IMR-90 (cell line): ENCODE data around the gene HRH3. TPM values are rescaled to one million over a fixed set of nuclear protein-coding genes. Genes with fewer than 3 reads are reported as not detected.

Source experiments
- ATAC-seq: fragments of 200-7000 bp; cut with Tn5 transposase; 2 replicates; pipeline ENCODE4 v1.9.1; 2020; ENCODE audit warnings: low read depth, mild to moderate bottlenecking, moderate library complexity
- BruUV-seq: library from RNA; stranded (reverse); fragments of 400-500 nt; replicated peaks from 2 replicates; lab custom pipeline; 2021; lab: Mats Ljungman, UMichigan
- CTCF ChIA-PET: fragments of 300-600 bp; formaldehyde crosslinking; extraction: SDS; loops from one replicate; lab custom pipeline; 2021; ENCODE audit warnings: antibody characterized with exemption; lab: Yijun Ruan, JAX
- POLR2A ChIA-PET: fragments of 300-600 bp; sonication (Branson Sonifier 250); formaldehyde crosslinking; loops from one replicate; lab custom pipeline; 2022; ENCODE audit warnings: antibody characterized with exemption; ENCODE audit not compliant: unreplicated experiment; lab: Charles Lee
- DNase-seq: peaks from one replicate; pipeline ENCODE4 v3.0.0; 2013
- H2AFZ ChIP-seq: replicated peaks from 2 replicates; pipeline ENCODE3; 2013; ENCODE audit warnings: low read length, mild to moderate bottlenecking; ENCODE audit not compliant: poor library complexity
- H2AK5ac ChIP-seq: 2 replicates; pipeline ENCODE4 v1.6.1; 2013; ENCODE audit warnings: low read depth, low read length, inconsistent platforms
- H2AK9ac ChIP-seq: replicated peaks from 2 replicates; pipeline ENCODE3; 2013; ENCODE audit warnings: mild to moderate bottlenecking, low read depth, low read length, moderate library complexity; ENCODE audit not compliant: poor library complexity
- H2BK120ac ChIP-seq: 2 replicates; pipeline ENCODE4 v1.6.1; 2013; ENCODE audit warnings: low read depth, low read length, inconsistent platforms
- H2BK15ac ChIP-seq: 3 replicates; pipeline ENCODE4 v1.6.1; 2013; ENCODE audit warnings: low read depth, low read length, inconsistent platforms
- H2BK20ac ChIP-seq: 2 replicates; pipeline ENCODE4 v1.6.1; 2013; ENCODE audit warnings: low read depth, mild to moderate bottlenecking, inconsistent platforms, low read length, moderate library complexity
- H2BK5ac ChIP-seq: 2 replicates; pipeline ENCODE4 v1.6.1; 2013; ENCODE audit warnings: mild to moderate bottlenecking, low read depth, low read length, inconsistent platforms; ENCODE audit not compliant: poor library complexity, severe bottlenecking
- H3K14ac ChIP-seq: replicated peaks from 2 replicates; pipeline ENCODE4 v1.6.1; 2013; ENCODE audit warnings: low read depth, low read length, inconsistent platforms
- H3K18ac ChIP-seq: 2 replicates; pipeline ENCODE4 v1.6.1; 2013; ENCODE audit warnings: low read depth, low read length, control low read depth
- H3K23ac ChIP-seq: 2 replicates; pipeline ENCODE4 v1.6.1; 2013; ENCODE audit warnings: low read depth, low read length, inconsistent platforms
- H3K27ac ChIP-seq: 2 replicates; pipeline ENCODE4 v1.5.1; 2013; ENCODE audit warnings: mild to moderate bottlenecking, control low read depth, low read length; ENCODE audit not compliant: insufficient read depth
- H3K27me3 ChIP-seq: 2 replicates; pipeline ENCODE4 v1.6.1; 2013; ENCODE audit warnings: low read length; ENCODE audit not compliant: control insufficient read depth, insufficient read depth
- H3K36me3 ChIP-seq: 2 replicates; pipeline ENCODE4 v1.6.1; 2013; ENCODE audit warnings: low read length, mixed read lengths; ENCODE audit not compliant: control insufficient read depth, insufficient read depth
- H3K4ac ChIP-seq: 2 replicates; pipeline ENCODE4 v1.6.1; 2013; ENCODE audit warnings: low read depth, low read length, inconsistent platforms
- H3K4me1 ChIP-seq: 2 replicates; pipeline ENCODE4 v1.6.1; 2013; ENCODE audit warnings: low read length, mixed read lengths; ENCODE audit not compliant: control insufficient read depth, insufficient read depth
- H3K4me2 ChIP-seq: 2 replicates; pipeline ENCODE4 v1.6.1; 2013; ENCODE audit warnings: low read depth, mild to moderate bottlenecking, control low read depth, low read length, moderate library complexity
- H3K4me3 ChIP-seq: 2 replicates; pipeline ENCODE4 v1.5.1; 2013; ENCODE audit warnings: low read depth, mild to moderate bottlenecking, control low read depth, low read length, moderate library complexity; ENCODE audit not compliant: insufficient read depth
- H3K56ac ChIP-seq: 2 replicates; pipeline ENCODE4 v1.6.1; 2013; ENCODE audit warnings: low read length, inconsistent platforms; ENCODE audit not compliant: insufficient read depth; ENCODE audit errors: extremely low read depth
- H3K79me1 ChIP-seq, 2 experiments: 2 replicates each; pipeline ENCODE4 v1.6.1; 2013; ENCODE audit warnings: low read length in 2 of 2, inconsistent platforms in 1 of 2, low read depth in 1 of 2
- H3K9ac ChIP-seq: 2 replicates; pipeline ENCODE4 v1.6.1; 2013; ENCODE audit warnings: low read depth, low read length, control low read depth
- H3K9me1 ChIP-seq: 2 replicates; pipeline ENCODE4 v1.6.1; 2013; ENCODE audit warnings: low read length, inconsistent platforms; ENCODE audit not compliant: insufficient read depth
- H3K9me3 ChIP-seq: 2 replicates; pipeline ENCODE4 v1.6.1; 2013; ENCODE audit warnings: low read length; ENCODE audit not compliant: control insufficient read depth, insufficient read depth
- H4K20me1 ChIP-seq: 2 replicates; pipeline ENCODE4 v1.6.1; 2013; ENCODE audit warnings: low read length, inconsistent platforms; ENCODE audit not compliant: insufficient read depth
- H4K5ac ChIP-seq: 2 replicates; pipeline ENCODE4 v1.6.1; 2013; ENCODE audit warnings: mild to moderate bottlenecking, low read depth, low read length, control low read depth
- H4K8ac ChIP-seq, 2 experiments: 2 replicates each; pipeline ENCODE4 v1.6.1; 2013; ENCODE audit warnings: low read depth in 2 of 2, low read length in 2 of 2, control low read depth in 1 of 2, inconsistent platforms in 1 of 2
- H4K91ac ChIP-seq: 2 replicates; pipeline ENCODE4 v1.6.1; 2013; ENCODE audit warnings: low read depth, low read length, inconsistent platforms; ENCODE audit not compliant: insufficient read depth
- BHLHE40 ChIP-seq: fragments of 150-350 bp; IDR thresholded peaks from 2 replicates; pipeline ENCODE4 v1.6.1; 2016; ENCODE audit warnings: mild to moderate bottlenecking, low read depth, low read length
- CEBPB ChIP-seq: IDR thresholded peaks from 2 replicates; pipeline ENCODE4 v1.6.1; 2012; ENCODE audit warnings: low read depth, low read length, improper control_type of control experiment
- CHD1 ChIP-seq: IDR thresholded peaks from 2 replicates; pipeline ENCODE4 v1.6.1; 2012; ENCODE audit warnings: low read depth, low read length, improper control_type of control experiment
- CTCF ChIP-seq: conservative IDR thresholded peaks from 2 replicates; pipeline ENCODE4 v1.5.1; 2012; ENCODE audit warnings: mild to moderate bottlenecking, low read depth, low read length, improper control_type of control experiment
- MXI1 ChIP-seq: IDR thresholded peaks from 2 replicates; pipeline ENCODE4 v1.6.1; 2012; ENCODE audit warnings: low read depth, mild to moderate bottlenecking, low read length, moderate library complexity, borderline replicate concordance
- NFE2L2 ChIP-seq: fragments of 150-350 bp; IDR thresholded peaks from 2 replicates; pipeline ENCODE4 v1.6.1; 2016; ENCODE audit warnings: low read depth, mild to moderate bottlenecking, low read length
- RAD21 ChIP-seq: IDR thresholded peaks from 2 replicates; pipeline ENCODE4 v1.6.1; 2012; ENCODE audit warnings: low read length, improper control_type of control experiment
- RFX5 ChIP-seq: IDR thresholded peaks from 2 replicates; pipeline ENCODE4 v1.8.0; 2012; ENCODE audit warnings: low read depth, mild to moderate bottlenecking, low read length, moderate library complexity
- WGBS, 2 experiments: methylation state at CpG; one replicate each; pipeline versions ENCODE4 v1.1.5 to v1.1.7; 2013; ENCODE audit warnings: missing lambda C conversion rate in 2 of 2; ENCODE audit not compliant: insufficient read length in 1 of 2; ENCODE audit errors: extremely low coverage in 2 of 2; 5-methylcytosine and 5-hydroxymethylcytosine counted together
- dilution Hi-C: fragments of 300-500 bp; cut with HindIII; formaldehyde crosslinking; loops from one replicate; pipeline ENCODE4 v1.14.3; 2018; ENCODE audit warnings: low sequenced_read_pairs; ENCODE audit not compliant: unreplicated experiment
- in situ Hi-C: fragments of 300-500 bp; cut with MboI; formaldehyde crosslinking; loops from 3 replicates; pipeline ENCODE4 v1.14.3; 2019; ENCODE audit warnings: low sequenced_read_pairs, inconsistent platforms, mixed read lengths
- intact Hi-C: fragments of 100-400 bp; cut with micrococcal nuclease; formaldehyde crosslinking; loops from 2 replicates; pipeline ENCODE4 v1.10.0; 2022
- polyA plus RNA-seq, 3 experiments: library from polyadenylated mRNA; depleted of rRNA; stranded (reverse); fragments of >200 nt; gene quantifications; 2 replicates each; pipeline ENCODE4 v1.2.3, GENCODE V29; 2012; ENCODE audit warnings: low replicate concordance in 1 of 3
- total RNA-seq: library from RNA; depleted of rRNA; stranded (reverse); fragments of >200 nt; gene quantifications from 2 replicates; pipeline ENCODE4 v1.2.3, GENCODE V29; 2012

The HRH3 gene
- total and polyA plus RNA-seq, 2 of the 4 experiments (the other 2 are of a cell fraction): not detected

- in situ Hi-C loops (no loop called here), intact Hi-C loops (loop anchor here (10.0 kb wide), 1 partner anchor 68 kb away; no protein-coding TSS in a partner anchor), dilution Hi-C loops (no loop called here)
- Histone ChIP-seq H3K9me3 (no peaks in the 10 kb centered on the region), H4K8ac (no peak overlapping the region), H3K9ac (no peak overlapping the region), H3K23ac (no peak overlapping the region), H3K4me2 (no peak overlapping the region), H3K27ac (no peak overlapping the region), H2BK15ac (no peak overlapping the region; the same call in 2 of the 3 replicates), H3K14ac (no peak overlapping the region; the same call in 1 of the 2 replicates), H4K91ac (no peak overlapping the region), H3K4ac (no peak overlapping the region), H3K4me1 (peaks cover 7% of the 10 kb centered on the region), H2AK5ac (no peak overlapping the region), H3K27me3 (no peaks in the 10 kb centered on the region), H2AK9ac (no peak overlapping the region), H3K56ac (no peak overlapping the region), H3K79me1 (peaks cover 27 to 60% of the 10 kb centered on the region in 2 experiments), H2BK20ac (no peak overlapping the region), H2BK120ac (no peak overlapping the region), H3K18ac (no peak overlapping the region), H3K4me3 (no peak overlapping the region), H2BK5ac (no peak overlapping the region), H3K9me1 (peaks cover 8% of the 10 kb centered on the region; the same call in 1 of the 2 replicates), H3K36me3 (peaks cover 10% of the 10 kb centered on the region), H4K20me1 (peaks cover 22% of the 10 kb centered on the region; the same call in 1 of the 2 replicates), H2AFZ (no peak overlapping the region), H4K5ac (no peak overlapping the region)
- BruUV-seq: TSS peak; percentile 9
- WGBS, 2 experiments: no CpG with 5 or more reads among the region's 13 CpGs
- ChIA-PET CTCF (interaction anchor here (1.4 kb wide), 1 partner anchor 176 kb away, joined by 4 read pairs; no protein-coding TSS in a partner anchor), POLR2A (no interaction called here)
- TF ChIP-seq NFE2L2 (no peak), CEBPB (no peak), BHLHE40 (no peak), RFX5 (no peak), MXI1 (no peak), CTCF (no peak), CHD1 (no peak), RAD21 (no peak)
- ATAC-seq: no peak
- peak; percentile 37 for DNase-seq
Measured at GRCh38 chr20:62186887-62187866, 32.9 kb downstream of the HRH3 start.
